Trophoblast cell (in vitro differentiated cells and primary cell): Measurements from ENCODE around the gene GLS.

Experiments
- DNase-seq, 2 donors: peaks; one replicate each; pipeline ENCODE4 v3.0.0-alpha.2; 2016
- H2AFZ ChIP-seq: 2 replicates; pipeline ENCODE4 v1.6.1; 2013; ENCODE audit warnings: low read length, moderate library complexity, mild to moderate bottlenecking; ENCODE audit not compliant: insufficient read depth, poor library complexity
- H2AK5ac ChIP-seq: 2 replicates; pipeline ENCODE4 v1.6.1; 2013; ENCODE audit warnings: mild to moderate bottlenecking, low read length
- H2BK120ac ChIP-seq: 2 replicates; pipeline ENCODE4 v1.6.1; 2013; ENCODE audit warnings: low read length, mild to moderate bottlenecking, moderate library complexity; ENCODE audit not compliant: insufficient read depth, poor library complexity
- H2BK12ac ChIP-seq: 2 replicates; pipeline ENCODE4 v1.6.1; 2013; ENCODE audit warnings: mild to moderate bottlenecking, low read length, moderate library complexity
- H2BK5ac ChIP-seq: 2 replicates; pipeline ENCODE4 v1.6.1; 2013; ENCODE audit warnings: low read length, low read depth, moderate library complexity, mild to moderate bottlenecking; ENCODE audit not compliant: poor library complexity
- H3K14ac ChIP-seq: 2 replicates; pipeline ENCODE4 v1.6.1; 2013; ENCODE audit warnings: mild to moderate bottlenecking, low read length
- H3K18ac ChIP-seq: 2 replicates; pipeline ENCODE4 v1.6.1; 2013; ENCODE audit warnings: mild to moderate bottlenecking, low read length
- H3K23ac ChIP-seq: 2 replicates; pipeline ENCODE4 v1.6.1; 2013; ENCODE audit warnings: low read length
- H3K27ac ChIP-seq: 2 replicates; pipeline ENCODE4 v1.5.1; 2013; ENCODE audit warnings: low read depth, mild to moderate bottlenecking, inconsistent platforms, low read length, moderate library complexity
- H3K27me3 ChIP-seq: 2 replicates; pipeline ENCODE4 v1.6.1; 2013; ENCODE audit warnings: inconsistent platforms, mild to moderate bottlenecking, low read length, moderate library complexity; ENCODE audit not compliant: insufficient read depth
- H3K36me3 ChIP-seq, 2 experiments: 1 replicate in 1 of 2; 2 replicates in 1 of 2; pipeline ENCODE4 v1.6.1; 2013; ENCODE audit warnings: low read length in 2 of 2, mild to moderate bottlenecking in 2 of 2, moderate library complexity in 1 of 2; ENCODE audit not compliant: insufficient read depth in 2 of 2, control insufficient read depth in 1 of 2
- H3K4ac ChIP-seq: 2 replicates; pipeline ENCODE4 v1.6.1; 2013; ENCODE audit warnings: low read depth, mild to moderate bottlenecking, low read length, moderate library complexity
- H3K4me1 ChIP-seq, 2 experiments: 1 replicate in 1 of 2; 2 replicates in 1 of 2; pipeline ENCODE4 v1.6.1; 2013; ENCODE audit warnings: low read length in 2 of 2, mild to moderate bottlenecking in 2 of 2, moderate library complexity in 1 of 2; ENCODE audit not compliant: insufficient read depth in 2 of 2, control insufficient read depth in 1 of 2
- H3K4me2 ChIP-seq: 2 replicates; pipeline ENCODE4 v1.6.1; 2013; ENCODE audit warnings: inconsistent platforms, mild to moderate bottlenecking, low read length, moderate library complexity
- H3K4me3 ChIP-seq: 2 replicates; pipeline ENCODE4 v1.5.1; 2013; ENCODE audit warnings: mild to moderate bottlenecking, low read depth, low read length, inconsistent platforms
- H3K79me1 ChIP-seq: one replicate; pipeline ENCODE4 v1.6.1; 2013; ENCODE audit warnings: low read length
- H3K79me2 ChIP-seq: 2 replicates; pipeline ENCODE4 v1.6.1; 2013; ENCODE audit warnings: low read length, mild to moderate bottlenecking; ENCODE audit not compliant: control insufficient read depth, insufficient read depth, poor library complexity
- H3K9ac ChIP-seq: 2 replicates; pipeline ENCODE4 v1.6.1; 2013; ENCODE audit warnings: mild to moderate bottlenecking, low read length
- H3K9me3 ChIP-seq: 2 replicates; pipeline ENCODE4 v1.6.1; 2013; ENCODE audit warnings: low read depth, mild to moderate bottlenecking, control low read depth, inconsistent platforms, low read length; ENCODE audit not compliant: insufficient read depth
- H4K12ac ChIP-seq: 2 replicates; pipeline ENCODE4 v1.6.1; 2013; ENCODE audit warnings: low read depth, mild to moderate bottlenecking, low read length, moderate library complexity
- H4K8ac ChIP-seq: 2 replicates; pipeline ENCODE4 v1.6.1; 2013; ENCODE audit warnings: low read depth, mild to moderate bottlenecking, low read length, moderate library complexity
- H4K91ac ChIP-seq: one replicate; pipeline ENCODE4 v1.6.1; 2013; ENCODE audit warnings: low read depth, mild to moderate bottlenecking, low read length, moderate library complexity
- WGBS: extraction: QIAGEN DNeasy Blood & Tissue Kit; methylation state at CpG from one replicate; pipeline ENCODE4 v1.1.7; 2013; ENCODE audit warnings: missing lambda C conversion rate; ENCODE audit not compliant: insufficient read length, insufficient coverage; ENCODE audit errors: extremely low coverage; 5-methylcytosine and 5-hydroxymethylcytosine counted together

Gene GLS

DNA sequence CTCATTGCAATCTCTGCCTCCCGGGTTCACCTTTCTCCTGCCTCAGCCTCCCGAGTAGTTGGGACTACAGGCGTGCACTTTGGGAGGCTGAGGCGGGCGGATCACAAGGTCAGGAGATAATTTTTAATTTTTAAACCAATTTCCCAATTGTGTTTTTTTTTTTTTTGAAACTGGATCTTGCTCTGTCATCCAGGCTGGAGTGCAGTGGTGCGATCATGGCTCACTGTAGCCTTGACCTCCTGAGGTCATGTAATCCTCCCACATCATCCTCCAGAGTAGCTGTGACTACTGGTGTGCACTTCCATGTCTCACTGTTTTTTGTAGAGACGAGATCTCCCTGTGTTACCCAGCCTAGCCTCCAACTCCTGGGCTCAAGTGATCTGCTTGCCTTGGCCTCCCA lies 49.3 kb downstream of the GLS start:
- Histone ChIP-seq H2BK120ac (no peak overlapping the region), H2AK5ac (no peak overlapping the region), H3K4me3 (no peak overlapping the region), H3K27ac (no peak overlapping the region), H3K23ac (no peak overlapping the region), H3K36me3 (peaks cover 14% of the 10 kb centered on the region in 2 experiments), H4K91ac (no peak overlapping the region), H3K9ac (no peak overlapping the region), H3K79me2 (no peaks in the 10 kb centered on the region), H3K79me1 (no peaks in the 10 kb centered on the region), H2BK5ac (no peak overlapping the region), H4K8ac (no peak overlapping the region), H4K12ac (no peak overlapping the region), H2BK12ac (no peak overlapping the region), H3K14ac (no peak overlapping the region), H2AFZ (no peak overlapping the region), H3K4ac (no peak overlapping the region), H3K4me1 (no peaks in the 10 kb centered on the region), H3K27me3 (no peaks in the 10 kb centered on the region), H3K4me2 (no peak overlapping the region), H3K18ac (no peak overlapping the region), H3K9me3 (no peaks in the 10 kb centered on the region)
- no CpG with 5 or more reads among the region's 7 CpGs for WGBS
- DNase-seq = no peak

DNA sequence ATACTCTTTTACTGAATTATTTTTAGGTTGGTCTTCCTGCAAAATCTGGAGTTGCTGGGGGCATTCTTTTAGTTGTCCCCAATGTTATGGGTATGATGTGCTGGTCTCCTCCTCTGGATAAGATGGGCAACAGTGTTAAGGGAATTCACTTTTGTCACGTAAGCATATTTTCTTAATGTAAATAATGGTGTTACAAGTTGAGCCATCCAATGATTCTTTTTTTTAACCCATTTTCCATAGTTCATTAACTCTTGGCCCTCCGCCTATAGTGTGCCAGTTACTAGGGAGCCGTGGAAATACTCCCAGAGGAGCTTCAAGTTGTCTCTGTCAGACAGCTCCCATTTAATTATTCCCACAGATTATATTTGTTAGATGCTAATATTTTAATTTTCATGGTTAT lies 49.8 kb downstream of the GLS start:
- Histone ChIP-seq H3K4me1 (no peaks in the 10 kb centered on the region), H3K4me3 (no peak overlapping the region), H4K91ac (no peak overlapping the region), H3K79me2 (no peaks in the 10 kb centered on the region), H3K36me3 (peaks cover 14% of the 10 kb centered on the region in 2 experiments), H2AFZ (no peak overlapping the region), H3K27me3 (no peaks in the 10 kb centered on the region), H2AK5ac (no peak overlapping the region), H2BK12ac (no peak overlapping the region), H3K27ac (no peak overlapping the region), H4K8ac (no peak overlapping the region), H2BK120ac (no peak overlapping the region), H3K23ac (no peak overlapping the region), H3K4ac (no peak overlapping the region), H3K14ac (no peak overlapping the region), H3K9ac (no peak overlapping the region), H4K12ac (no peak overlapping the region), H3K9me3 (no peaks in the 10 kb centered on the region), H3K18ac (no peak overlapping the region), H3K4me2 (no peak overlapping the region), H3K79me1 (no peaks in the 10 kb centered on the region), H2BK5ac (no peak overlapping the region)
- WGBS = no CpG with 5 or more reads among the region's 3 CpGs
- DNase-seq = no peak

DNA sequence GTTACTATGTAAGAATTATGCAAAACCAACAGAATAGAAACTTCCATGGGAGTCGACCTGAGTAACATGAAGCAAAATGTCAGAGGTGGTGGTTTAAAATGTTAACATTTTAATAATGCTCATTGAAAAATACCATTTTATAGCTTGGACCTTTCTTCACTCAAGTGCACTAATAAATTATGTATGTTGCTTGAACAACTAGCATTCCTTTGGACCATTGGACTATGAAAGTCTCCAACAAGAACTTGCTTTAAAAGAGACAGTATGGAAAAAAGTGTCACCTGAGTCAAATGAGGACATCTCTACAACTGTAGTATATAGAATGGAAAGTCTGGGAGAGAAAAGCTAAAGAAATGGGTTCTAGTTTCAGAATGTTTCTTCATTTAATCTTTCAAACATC lies 51.9 kb downstream of the GLS start:
- no peak for DNase-seq
- Histone ChIP-seq H2BK12ac (no peak overlapping the region), H3K23ac (no peak overlapping the region), H4K12ac (no peak overlapping the region), H3K9me3 (no peaks in the 10 kb centered on the region), H4K8ac (no peak overlapping the region), H3K4me1 (no peaks in the 10 kb centered on the region), H3K18ac (no peak overlapping the region), H3K9ac (no peak overlapping the region), H2BK5ac (no peak overlapping the region), H3K4me2 (no peak overlapping the region), H3K27me3 (no peaks in the 10 kb centered on the region), H3K4me3 (no peak overlapping the region), H2AK5ac (no peak overlapping the region), H3K79me1 (no peaks in the 10 kb centered on the region), H3K27ac (no peak overlapping the region), H4K91ac (no peak overlapping the region), H2BK120ac (no peak overlapping the region), H3K4ac (no peak overlapping the region), H3K36me3 (peaks cover 12% of the 10 kb centered on the region in 2 experiments), H2AFZ (no peak overlapping the region), H3K79me2 (no peaks in the 10 kb centered on the region), H3K14ac (no peak overlapping the region)
- no CpG with 5 or more reads among the region's 1 CpG for WGBS

DNA sequence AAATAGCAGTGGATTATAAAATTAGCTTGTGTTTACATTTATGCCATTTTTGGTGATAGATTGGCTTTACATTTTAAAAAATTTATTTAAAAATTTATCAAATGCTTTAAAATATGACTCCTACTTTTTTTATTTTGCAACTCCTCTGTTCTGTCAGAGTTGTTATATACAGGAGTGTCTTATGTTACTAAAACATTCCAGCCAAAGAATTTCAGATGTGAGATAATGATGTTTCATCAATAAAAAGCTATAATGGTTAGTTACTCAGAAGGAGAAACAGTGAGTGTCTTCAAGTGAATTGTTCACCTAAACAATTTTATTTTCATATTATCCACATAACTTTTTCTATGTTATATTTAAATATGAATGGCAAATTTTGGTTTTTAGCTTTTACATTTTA lies 52.7 kb downstream of the GLS start:
- H4K12ac ChIP-seq = no peak overlapping the region
- H2BK120ac ChIP-seq = no peak overlapping the region
- peaks cover 9 to 12% of the 10 kb centered on the region in 2 experiments for H3K36me3 ChIP-seq
- H3K4me3 ChIP-seq = no peak overlapping the region
- no peak overlapping the region for H2AFZ ChIP-seq
- H3K18ac ChIP-seq = no peak overlapping the region
- no peak overlapping the region for H2BK12ac ChIP-seq
- H4K8ac ChIP-seq = no peak overlapping the region
- no peak overlapping the region for H3K4me2 ChIP-seq
- no peaks in the 10 kb centered on the region for H3K4me1 ChIP-seq
- H2BK5ac ChIP-seq = no peak overlapping the region
- H3K9ac ChIP-seq = no peak overlapping the region
- no peaks in the 10 kb centered on the region for H3K27me3 ChIP-seq
- no peak overlapping the region for H4K91ac ChIP-seq
- H3K79me2 ChIP-seq = no peaks in the 10 kb centered on the region
- no peak overlapping the region for H3K4ac ChIP-seq
- no peak overlapping the region for H3K23ac ChIP-seq
- DNase-seq = peak in 1 of 2 donors; percentile 57
- H3K9me3 ChIP-seq = no peaks in the 10 kb centered on the region
- no peak overlapping the region for H3K27ac ChIP-seq
- H3K79me1 ChIP-seq = no peaks in the 10 kb centered on the region
- no peak overlapping the region for H3K14ac ChIP-seq
- H2AK5ac ChIP-seq = no peak overlapping the region

DNA sequence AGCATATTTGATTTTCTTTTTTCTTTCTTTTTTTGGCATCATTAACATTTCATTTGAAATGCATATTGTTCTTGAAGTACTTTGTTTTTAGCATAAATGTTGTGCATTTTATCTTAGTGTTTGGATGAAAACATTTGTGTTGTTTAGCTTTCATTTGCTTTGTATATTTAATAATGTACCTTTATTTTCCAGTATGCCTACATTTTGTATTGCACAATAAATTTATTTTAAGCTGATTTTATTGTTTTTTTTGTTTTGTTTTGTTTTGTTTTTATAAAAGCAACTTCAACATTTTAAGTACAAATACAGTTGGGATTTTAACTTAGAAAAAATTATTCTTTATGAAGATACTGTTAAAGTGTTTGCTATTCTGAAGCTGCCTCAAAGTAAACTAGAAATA lies 54.4 kb downstream of the GLS start:
- Histone ChIP-seq H3K9ac (no peak overlapping the region), H2AK5ac (no peak overlapping the region), H4K91ac (no peak overlapping the region), H4K12ac (no peak overlapping the region), H3K4ac (no peak overlapping the region), H3K14ac (no peak overlapping the region), H3K4me1 (no peaks in the 10 kb centered on the region), H3K4me3 (no peak overlapping the region), H2AFZ (no peak overlapping the region), H3K27ac (no peak overlapping the region), H3K23ac (no peak overlapping the region), H2BK12ac (no peak overlapping the region), H4K8ac (no peak overlapping the region), H3K9me3 (no peaks in the 10 kb centered on the region), H2BK120ac (no peak overlapping the region), H3K4me2 (no peak overlapping the region), H3K79me1 (no peaks in the 10 kb centered on the region), H3K79me2 (no peaks in the 10 kb centered on the region), H2BK5ac (no peak overlapping the region), H3K27me3 (no peaks in the 10 kb centered on the region), H3K18ac (no peak overlapping the region), H3K36me3 (peaks cover under 1 to 5% of the 10 kb centered on the region in 2 experiments)
- DNase-seq = no peak
